T-cell (primary cell): ENCODE results near the gene EEF1E1. TPM values are rescaled to one million over a fixed set of nuclear protein-coding genes. Genes with fewer than 3 reads are reported as not detected.

ENCODE experiments used
- ATAC-seq, 4 experiments: fragments of 200-7000 bp in 3 of 4; fragments of 150-1000 bp in 1 of 4; cut with Tn5 transposase; replicated peaks in 1 of 4; 1 replicate in 3 of 4; 2 replicates in 1 of 4; pipeline ENCODE4 v1.10.0; 2021; ENCODE audit warnings: moderate library complexity in 3 of 4, mild to moderate bottlenecking in 2 of 4, moderate number of reproducible peaks in 1 of 4
- CTCF ChIA-PET, 2 donors: fragments of 300-600 bp; sonication (Branson Sonifier 250); formaldehyde crosslinking; loops; one replicate each; lab custom pipeline; 2022; ENCODE audit warnings: antibody characterized with exemption in 2 of 2; lab: Charles Lee
- POLR2A ChIA-PET, 2 donors: fragments of 300-600 bp; sonication (Branson Sonifier 250); formaldehyde crosslinking; loops; one replicate each; lab custom pipeline; 2022; ENCODE audit warnings: antibody characterized with exemption in 2 of 2; lab: Charles Lee
- DNase-seq, 35 experiments: peaks; one replicate each; pipeline versions ENCODE4 v3.0.0 to v3.0.0-alpha.2; 2013 to 2023
- H3K27ac ChIP-seq: one replicate; pipeline ENCODE4 v1.5.1; 2013; ENCODE audit warnings: low read length
- H3K27me3 ChIP-seq, 2 experiments: replicated peaks in 1 of 2; 1 replicate in 1 of 2; 2 replicates in 1 of 2; pipeline versions ENCODE4 v1.6.1 to v1.7.0; 2013; ENCODE audit warnings: low read length in 1 of 2, mixed read lengths in 1 of 2; ENCODE audit not compliant: control insufficient read depth in 2 of 2, insufficient read depth in 2 of 2; ENCODE audit errors: extremely low read depth in 1 of 2
- H3K36me3 ChIP-seq, 2 donors: 1 replicate in 1 of 2; 2 replicates in 1 of 2; pipeline versions ENCODE4 v1.6.1 to v1.7.0; 2013; ENCODE audit warnings: low read length in 1 of 2; ENCODE audit not compliant: control insufficient read depth in 2 of 2, insufficient read depth in 1 of 2; ENCODE audit errors: extremely low read depth in 1 of 2
- H3K4me1 ChIP-seq, 2 experiments: 1 replicate in 1 of 2; 2 replicates in 1 of 2; pipeline versions ENCODE4 v1.6.1 to v1.7.0; 2013; ENCODE audit warnings: low read length in 2 of 2, mixed read lengths in 1 of 2; ENCODE audit not compliant: insufficient read depth in 2 of 2, control insufficient read depth in 1 of 2; ENCODE audit errors: extremely low read depth in 1 of 2
- H3K4me3 ChIP-seq, 2 donors: 1 replicate in 1 of 2; 2 replicates in 1 of 2; pipeline versions ENCODE4 v1.5.1 to v1.7.0; 2013; ENCODE audit warnings: mild to moderate bottlenecking in 2 of 2, low read length in 1 of 2, moderate library complexity in 1 of 2; ENCODE audit not compliant: control insufficient read depth in 1 of 2; ENCODE audit errors: extremely low read depth in 1 of 2
- H3K9me3 ChIP-seq: 2 replicates; pipeline ENCODE4 v1.7.0; 2013
- H3K27ac Mint-ChIP-seq, 2 donors: one replicate each; pipeline ENCODE4 v1.8.0; 2020 to 2021; ENCODE audit warnings: mild to moderate bottlenecking in 2 of 2, mixed read lengths in 2 of 2
- H3K27me3 Mint-ChIP-seq, 2 donors: one replicate each; pipeline ENCODE4 v1.8.0; 2021 to 2022; ENCODE audit warnings: mixed read lengths in 2 of 2
- H3K36me3 Mint-ChIP-seq: one replicate; pipeline ENCODE4 v1.8.0; 2021; ENCODE audit warnings: mixed read lengths
- H3K4me1 Mint-ChIP-seq, 3 donors: one replicate each; pipeline ENCODE4 v1.8.0; 2020 to 2022; ENCODE audit warnings: mixed read lengths in 3 of 3, mild to moderate bottlenecking in 1 of 3
- H3K4me3 Mint-ChIP-seq, 3 donors: one replicate each; pipeline ENCODE4 v1.8.0; 2020 to 2022; ENCODE audit warnings: mild to moderate bottlenecking in 3 of 3, mixed read lengths in 3 of 3, moderate library complexity in 3 of 3
- H3K9me3 Mint-ChIP-seq, 3 donors: one replicate each; pipeline ENCODE4 v1.8.0; 2020 to 2022; ENCODE audit warnings: mixed read lengths in 3 of 3
- WGBS: methylation state at CpG from one replicate; pipeline ENCODE4 v1.1.5; 2013; ENCODE audit warnings: missing lambda C conversion rate; ENCODE audit not compliant: insufficient coverage; 5-methylcytosine and 5-hydroxymethylcytosine counted together
- total RNA-seq, 35 experiments: library from RNA in 6 of 35; stranded (reverse) in 6 of 35; fragments of 120-200 nt in 1 of 35; gene quantifications; one replicate each; pipeline versions ENCODE4 v1.2.1 to v1.2.4 and lab custom pipeline; 2013 to 2026

The EEF1E1 gene
- total RNA-seq, 5 donors from 2014 or later (not counting 1 experiment from before 2014, with no cell fraction given), result 11.7 to 21.9 (median 19.7) TPM

- no peak overlapping the region for H3K4me3 Mint-ChIP-seq
- no peak overlapping the region for H3K4me3 ChIP-seq
- DNase-seq, result no peak
- peaks cover 24 to 30% of the 10 kb centered on the region in 2 donors for H3K36me3 ChIP-seq
- ChIA-PET CTCF (no interaction called here), POLR2A (no interaction called here)
- peaks cover 2 to 8% (median 2%) of the 10 kb centered on the region in 3 donors for H3K4me1 Mint-ChIP-seq
- no peak overlapping the region for H3K27ac Mint-ChIP-seq
- WGBS, result no CpG with 5 or more reads among the region's 4 CpGs
- H3K9me3 ChIP-seq, result no peaks in the 10 kb centered on the region
- no peaks in the 10 kb centered on the region for H3K4me1 ChIP-seq
- ATAC-seq, result no peak
- H3K9me3 Mint-ChIP-seq, result no peaks in the 10 kb centered on the region
- no peak overlapping the region for H3K27ac ChIP-seq
- H3K36me3 Mint-ChIP-seq, result peaks cover 66% of the 10 kb centered on the region
- no peaks in the 10 kb centered on the region for H3K27me3 Mint-ChIP-seq
- H3K27me3 ChIP-seq, result no peaks in the 10 kb centered on the region
Observed at GRCh38 chr6:8084586-8084985, 17.8 kb downstream of the EEF1E1 start.

GRCh38 chr6:8082954-8083858, 19.1 kb downstream of the EEF1E1 start:
- ATAC-seq (no peak), DNase-seq (no peak)
- no peaks in the 10 kb centered on the region for H3K9me3 Mint-ChIP-seq
- H3K4me3 Mint-ChIP-seq, result no peak overlapping the region
- H3K4me1 Mint-ChIP-seq, result peaks cover 2 to 8% (median 2%) of the 10 kb centered on the region in 3 donors
- ChIA-PET CTCF (no interaction called here), POLR2A (no interaction called here)
- H3K36me3 ChIP-seq, result peaks cover 14 to 18% of the 10 kb centered on the region in 2 donors
- no peaks in the 10 kb centered on the region for H3K27me3 Mint-ChIP-seq
- H3K27ac ChIP-seq, result no peak overlapping the region
- peaks cover 58% of the 10 kb centered on the region for H3K36me3 Mint-ChIP-seq
- no peaks in the 10 kb centered on the region for H3K9me3 ChIP-seq
- no peak overlapping the region for H3K4me3 ChIP-seq
- no peak overlapping the region for H3K27ac Mint-ChIP-seq
- no peaks in the 10 kb centered on the region for H3K27me3 ChIP-seq
- 85% methylated on average over 10 of the region's 11 CpGs for WGBS
- H3K4me1 ChIP-seq, result no peaks in the 10 kb centered on the region

GRCh38 chr6:8082572-8082953, 19.8 kb downstream of the EEF1E1 start:
- H3K9me3 Mint-ChIP-seq, result no peaks in the 10 kb centered on the region
- H3K36me3 Mint-ChIP-seq, result peaks cover 56% of the 10 kb centered on the region

GRCh38 chr6:8080362-8081151, 21.8 kb downstream of the EEF1E1 start:
- H3K4me1 Mint-ChIP-seq, result peaks cover 6 to 8% (median 7%) of the 10 kb centered on the region in 3 donors
- H3K9me3 Mint-ChIP-seq, result no peaks in the 10 kb centered on the region
- POLR2A ChIA-PET, result no interaction called here
- Histone ChIP-seq H3K4me1 (no peaks in the 10 kb centered on the region), H3K4me3 (no peak overlapping the region), H3K27me3 (no peaks in the 10 kb centered on the region), H3K36me3 (peaks cover 0 to 2% of the 10 kb centered on the region in 2 donors), H3K9me3 (no peaks in the 10 kb centered on the region), H3K27ac (no peak overlapping the region)
- H3K36me3 Mint-ChIP-seq, result peaks cover 46% of the 10 kb centered on the region
- CTCF ChIA-PET, result no interaction called here
- WGBS, result no CpG with 5 or more reads among the region's 4 CpGs
- no peak overlapping the region for H3K27ac Mint-ChIP-seq
- ATAC-seq (no peak), DNase-seq (no peak)
- no peaks in the 10 kb centered on the region for H3K27me3 Mint-ChIP-seq
- no peak overlapping the region for H3K4me3 Mint-ChIP-seq

More at GRCh38 chr6:8082572-8082953, 19.8 kb downstream of the EEF1E1 start:
- Histone ChIP-seq H3K27ac (no peak overlapping the region), H3K4me3 (no peak overlapping the region), H3K27me3 (no peaks in the 10 kb centered on the region), H3K4me1 (no peaks in the 10 kb centered on the region), H3K36me3 (peaks cover 7 to 12% of the 10 kb centered on the region in 2 donors), H3K9me3 (no peaks in the 10 kb centered on the region)
- POLR2A ChIA-PET, result no interaction called here
- Mint-ChIP-seq H3K27me3 (no peaks in the 10 kb centered on the region), H3K27ac (no peak overlapping the region), H3K4me1 (peaks cover 2 to 8% (median 2%) of the 10 kb centered on the region in 3 donors), H3K4me3 (no peak overlapping the region)
- ATAC-seq, result no peak
- no peak for DNase-seq
- CTCF ChIA-PET, result no interaction called here
- WGBS, result no CpG with 5 or more reads among the region's 1 CpG

- H3K4me3 ChIP-seq, result no peak overlapping the region
- POLR2A ChIA-PET, result no interaction called here
- H3K4me1 ChIP-seq, result no peaks in the 10 kb centered on the region
- no peaks in the 10 kb centered on the region for H3K9me3 Mint-ChIP-seq
- H3K27ac ChIP-seq, result no peak overlapping the region
- peaks cover 12 to 17% (median 13%) of the 10 kb centered on the region in 3 donors for H3K4me1 Mint-ChIP-seq
- CTCF ChIA-PET, result no interaction called here
- DNase-seq (no peak), ATAC-seq (no peak)
- H3K27me3 Mint-ChIP-seq, result no peaks in the 10 kb centered on the region
- no peak overlapping the region for H3K27ac Mint-ChIP-seq
- no peaks in the 10 kb centered on the region for H3K27me3 ChIP-seq
- peaks cover 51% of the 10 kb centered on the region for H3K36me3 Mint-ChIP-seq
- WGBS, result no CpG with 5 or more reads among the region's 2 CpGs
- peaks cover 0 to 2% of the 10 kb centered on the region in 2 donors for H3K36me3 ChIP-seq
- no peak overlapping the region for H3K4me3 Mint-ChIP-seq
- no peaks in the 10 kb centered on the region for H3K9me3 ChIP-seq
Observed at GRCh38 chr6:8079126-8079525, 23.2 kb downstream of the EEF1E1 start.

GRCh38 chr6:8077991-8078390, 24.4 kb downstream of the EEF1E1 start:
- H3K9me3 ChIP-seq, result no peaks in the 10 kb centered on the region
- DNase-seq, result no peak
- no peak overlapping the region for H3K27ac ChIP-seq
- peaks cover 0 to 2% of the 10 kb centered on the region in 2 donors for H3K36me3 ChIP-seq
- WGBS, result no CpG with 5 or more reads among the region's 2 CpGs
- no peak overlapping the region for H3K4me3 ChIP-seq
- Mint-ChIP-seq H3K36me3 (peaks cover 44% of the 10 kb centered on the region), H3K4me1 (peaks cover 12 to 17% (median 13%) of the 10 kb centered on the region in 3 donors), H3K27ac (no peak overlapping the region), H3K27me3 (no peaks in the 10 kb centered on the region), H3K9me3 (no peaks in the 10 kb centered on the region), H3K4me3 (no peak overlapping the region)
- H3K27me3 ChIP-seq, result no peaks in the 10 kb centered on the region
- POLR2A ChIA-PET, result no interaction called here
- no peak for ATAC-seq
- CTCF ChIA-PET, result no interaction called here
- H3K4me1 ChIP-seq, result no peaks in the 10 kb centered on the region
